Motor neuron (in vitro differentiated cells): ENCODE results near the gene TRIM65. TPM values are rescaled to one million over a fixed set of nuclear protein-coding genes. Genes with fewer than 3 reads are reported as not detected.
A peak's percentile ranks its signal among the peaks of the same experiment; 100 is the strongest.

Experiments used
- ATAC-seq, 8 experiments: fragments of 200-7000 bp; cut with Tn5 transposase; replicated peaks in 6 of 8; 2 replicates each; pipeline ENCODE4 v1.8.0; 2021; ENCODE audit warnings: mild to moderate bottlenecking in 8 of 8, moderate library complexity in 8 of 8
- H3K27ac ChIP-seq, 2 donors: fragments of 250-450 bp; sonication (Bioruptor Pico); 2 replicates each; pipeline ENCODE4 v1.9.0; 2021; ENCODE audit warnings: antibody characterized with exemption in 2 of 2, mild to moderate bottlenecking in 2 of 2, moderate library complexity in 1 of 2
- H3K4me1 ChIP-seq, 2 donors: fragments of 250-450 bp; sonication (Bioruptor Pico); replicated peaks in 1 of 2; 2 replicates each; pipeline ENCODE4 v1.6.1; 2021; ENCODE audit warnings: antibody characterized with exemption in 2 of 2, mild to moderate bottlenecking in 2 of 2, moderate library complexity in 1 of 2
- H3K4me3 ChIP-seq, 5 donors: fragments of 250-450 bp; sonication (Bioruptor Pico); 2 replicates each; pipeline ENCODE4 v1.9.0; 2021; ENCODE audit warnings: antibody characterized with exemption in 5 of 5, mild to moderate bottlenecking in 5 of 5, moderate library complexity in 4 of 5
- WGBS, 10 experiments: fragments of 450-650 bp; shearing (Covaris generic); methylation state at CpG; one replicate each; pipeline ENCODE4 v1.0.0; 2022; 5-methylcytosine and 5-hydroxymethylcytosine counted together
- in situ Hi-C, 9 experiments: fragments of 400-800 bp; cut with MboI; loops; one replicate each; pipeline ENCODE4 v1.15.0; 2021; ENCODE audit warnings: low sequenced_read_pairs in 9 of 9, low pct_unique_long_range_greater_than_20kb in 2 of 9; ENCODE audit not compliant: unreplicated experiment in 9 of 9
- total RNA-seq, 8 experiments: library from RNA; unstranded; fragments of 300-600 nt; gene quantifications; 2 replicates each; pipeline versions ENCODE4 v1.2.3 to v1.2.4, GENCODE V29; 2022

The TRIM65 gene
- total RNA-seq, 8 experiments from 2014 or later: 8.7 to 22.5 (median 13.4) TPM

DNA sequence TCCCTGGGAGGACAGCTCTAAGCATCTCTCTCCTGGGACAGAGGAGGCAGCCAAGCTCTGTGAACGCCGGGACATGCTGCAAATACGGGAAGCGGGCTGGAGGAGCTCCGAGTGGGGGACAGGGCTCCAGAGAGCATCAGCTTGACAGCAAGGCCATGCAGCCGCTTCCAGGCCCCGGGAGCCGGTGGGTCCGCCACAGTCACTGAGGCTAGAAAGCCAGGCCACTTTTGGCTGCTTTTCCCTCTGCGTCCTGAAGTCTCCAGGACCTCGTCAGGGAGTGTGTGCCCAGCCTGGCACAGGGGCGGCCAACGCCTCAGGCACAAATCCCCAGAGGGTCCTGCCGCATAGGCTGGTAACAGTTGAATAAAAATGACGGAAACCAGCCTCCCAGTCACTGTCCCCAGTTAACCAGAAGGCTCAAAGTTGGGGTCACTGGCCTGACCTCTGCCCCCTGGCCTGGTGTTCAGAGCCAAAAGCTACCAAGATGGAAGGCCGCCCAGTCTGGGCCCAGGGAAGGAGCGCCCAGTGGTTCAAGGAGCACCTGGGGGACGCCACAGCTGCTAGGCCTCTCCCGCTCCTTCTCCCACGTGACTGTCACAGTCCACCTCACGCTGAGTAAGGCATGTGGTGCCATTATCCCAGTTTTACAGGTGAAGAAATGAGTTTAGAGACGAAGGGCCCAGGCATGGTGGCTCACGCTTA lies 3.2 kb upstream of the TRIM65 start:
- H3K4me1 ChIP-seq: peaks cover 21 to 25% of the 10 kb centered on the region in 2 donors
- H3K4me3 ChIP-seq: no peak overlapping the region
- in situ Hi-C loops: loop anchor here in 1 of 9 experiments (25.0 kb wide), 1 partner anchor 387 kb away; no protein-coding TSS in a partner anchor
- WGBS, 10 experiments: 80 to 100% (median 90%) methylated on average over 1 to 12 of the region's 23 CpGs; no CpG with 5 or more reads in 1 of the 10 experiments
- no peak for ATAC-seq
- H3K27ac ChIP-seq: no peak overlapping the region

DNA sequence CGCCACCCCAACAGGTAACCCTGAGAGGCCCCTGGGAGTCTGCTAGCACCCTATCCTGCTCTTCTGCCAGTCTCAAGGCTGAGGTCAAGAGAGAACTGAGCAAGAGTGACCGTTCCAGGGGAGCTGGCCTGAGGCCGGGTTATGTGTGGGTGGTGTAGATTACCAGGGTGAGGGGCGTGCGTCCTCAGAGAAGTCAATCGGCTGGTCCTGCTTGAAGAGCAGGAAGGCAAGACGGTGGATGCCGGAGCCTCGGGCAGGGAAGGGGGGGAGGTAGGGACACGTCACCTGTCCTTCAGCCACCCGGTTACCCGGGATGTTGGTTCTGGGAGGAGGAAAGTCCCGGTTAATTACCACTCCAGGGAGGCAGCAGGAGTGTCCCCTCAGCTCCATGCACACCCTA lies 2.6 kb upstream of the TRIM65 start:
- WGBS, 10 experiments: 100% methylated on average over 1 of the region's 13 CpGs; no CpG with 5 or more reads in 9 of the 10 experiments
- Histone ChIP-seq H3K4me3 (no peak overlapping the region), H3K27ac (no peak overlapping the region), H3K4me1 (peaks cover 24 to 30% of the 10 kb centered on the region in 2 donors)
- ATAC-seq: no peak
- in situ Hi-C loops: no loop called here

DNA sequence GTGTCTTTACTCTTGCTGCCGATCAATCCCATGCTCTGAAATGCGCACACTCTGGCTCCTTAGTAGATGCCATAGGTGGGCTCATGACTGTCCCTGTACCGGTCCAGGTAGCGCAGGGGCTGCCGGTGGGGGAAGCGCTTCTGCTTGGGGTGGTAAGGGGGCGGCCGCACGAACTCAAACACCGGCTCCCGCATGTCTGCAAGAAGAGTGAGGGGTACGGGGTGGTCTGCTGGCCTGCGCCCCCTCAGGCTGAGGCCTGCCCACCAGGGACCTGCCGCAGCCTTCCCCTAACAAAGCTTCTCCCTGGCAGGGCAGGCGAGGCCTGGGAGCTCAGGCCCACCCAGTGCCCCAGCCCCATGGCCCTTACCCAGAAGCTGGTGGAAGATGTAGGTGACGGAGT lies 2.0 kb upstream of the TRIM65 start:
- H3K4me1 ChIP-seq: peaks cover 21 to 30% of the 10 kb centered on the region in 2 donors
- H3K27ac ChIP-seq: no peak overlapping the region
- 90% methylated on average over 2 of the region's 16 CpGs; no CpG with 5 or more reads in 9 of the 10 experiments for WGBS, 10 experiments
- ATAC-seq: no peak
- H3K4me3 ChIP-seq: no peak overlapping the region
- in situ Hi-C loops: no loop called here

DNA sequence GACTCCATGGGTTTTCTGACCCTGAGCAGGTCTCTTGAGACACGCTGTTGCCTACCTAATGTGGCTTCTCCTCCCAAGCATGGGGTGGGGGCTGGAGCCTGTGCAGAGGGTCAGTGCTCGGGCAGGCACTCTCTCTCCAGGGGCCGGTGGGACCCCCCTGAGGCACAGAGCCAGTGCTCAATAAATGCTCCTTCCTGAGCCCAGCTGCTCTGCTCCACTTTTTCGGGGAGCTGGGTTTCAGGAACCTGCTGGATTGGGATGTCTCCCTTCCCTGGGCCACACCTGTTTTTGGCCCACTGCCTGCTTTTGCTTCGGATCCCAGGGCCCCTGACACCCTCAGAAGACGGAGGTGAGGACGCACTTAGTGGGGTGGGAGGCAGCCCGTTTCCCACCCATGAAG lies 1.3 kb upstream of the TRIM65 start:
- 80 to 93% (median 91%) methylated on average over 2 to 4 of the region's 8 CpGs; no CpG with 5 or more reads in 5 of the 10 experiments for WGBS, 10 experiments
- ATAC-seq: no peak
- Histone ChIP-seq H3K27ac (no peak overlapping the region), H3K4me3 (no peak overlapping the region), H3K4me1 (peaks cover 18 to 23% of the 10 kb centered on the region in 2 donors)
- in situ Hi-C loops: no loop called here

DNA sequence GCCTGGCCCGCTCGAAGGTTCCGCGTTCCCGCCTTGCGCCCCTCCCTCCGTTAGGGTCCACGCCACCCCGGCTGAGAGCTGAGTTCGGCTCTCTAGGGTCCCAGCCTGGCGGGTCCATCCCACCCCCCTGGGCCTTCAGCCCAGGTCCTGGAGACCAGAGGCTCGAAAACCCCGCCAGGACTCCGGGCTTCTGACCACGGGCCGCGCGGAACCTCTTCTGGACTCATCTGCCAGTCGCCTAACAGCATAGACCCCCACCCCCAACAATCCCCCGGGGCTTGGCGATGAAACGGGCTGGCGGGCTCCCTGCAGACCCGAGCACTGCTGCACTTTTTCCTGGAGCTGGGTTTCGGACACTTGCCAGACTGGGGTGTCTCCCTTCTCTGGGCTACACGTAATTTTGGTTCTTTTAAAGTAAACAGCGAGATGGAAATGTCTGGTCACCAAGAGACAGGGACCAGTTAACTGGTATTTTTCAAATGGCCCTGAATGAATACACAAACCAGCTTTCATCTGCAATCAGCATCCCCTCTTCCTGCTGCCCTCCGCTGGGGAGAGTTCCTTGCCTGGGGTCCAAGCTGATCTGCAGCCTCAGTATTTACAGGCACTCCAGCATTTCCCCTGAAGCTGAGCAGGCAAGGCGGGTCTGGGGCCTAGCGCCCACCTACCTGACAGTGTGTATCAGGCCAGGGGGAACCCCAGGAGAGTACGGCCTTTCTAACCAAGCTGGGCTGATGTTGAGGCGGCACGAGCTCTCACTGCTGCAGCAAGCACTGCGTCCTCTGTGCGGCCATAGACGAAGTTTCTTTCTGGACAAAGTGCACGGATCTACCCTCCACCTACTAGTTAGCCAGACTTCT lies 639 bp upstream of the TRIM65 start:
- H3K4me1 ChIP-seq: peaks cover 18 to 23% of the 10 kb centered on the region in 2 donors
- peak overlapping the region; percentile 43 to 86 (median 58) for H3K4me3 ChIP-seq
- H3K27ac ChIP-seq: peak overlapping the region; percentile 90 to 95
- ATAC-seq: no peak
- in situ Hi-C loops: no loop called here
- WGBS, 10 experiments: 60 to 90% (median 80%) methylated on average over 1 to 16 of the region's 37 CpGs; no CpG with 5 or more reads in 2 of the 10 experiments

DNA sequence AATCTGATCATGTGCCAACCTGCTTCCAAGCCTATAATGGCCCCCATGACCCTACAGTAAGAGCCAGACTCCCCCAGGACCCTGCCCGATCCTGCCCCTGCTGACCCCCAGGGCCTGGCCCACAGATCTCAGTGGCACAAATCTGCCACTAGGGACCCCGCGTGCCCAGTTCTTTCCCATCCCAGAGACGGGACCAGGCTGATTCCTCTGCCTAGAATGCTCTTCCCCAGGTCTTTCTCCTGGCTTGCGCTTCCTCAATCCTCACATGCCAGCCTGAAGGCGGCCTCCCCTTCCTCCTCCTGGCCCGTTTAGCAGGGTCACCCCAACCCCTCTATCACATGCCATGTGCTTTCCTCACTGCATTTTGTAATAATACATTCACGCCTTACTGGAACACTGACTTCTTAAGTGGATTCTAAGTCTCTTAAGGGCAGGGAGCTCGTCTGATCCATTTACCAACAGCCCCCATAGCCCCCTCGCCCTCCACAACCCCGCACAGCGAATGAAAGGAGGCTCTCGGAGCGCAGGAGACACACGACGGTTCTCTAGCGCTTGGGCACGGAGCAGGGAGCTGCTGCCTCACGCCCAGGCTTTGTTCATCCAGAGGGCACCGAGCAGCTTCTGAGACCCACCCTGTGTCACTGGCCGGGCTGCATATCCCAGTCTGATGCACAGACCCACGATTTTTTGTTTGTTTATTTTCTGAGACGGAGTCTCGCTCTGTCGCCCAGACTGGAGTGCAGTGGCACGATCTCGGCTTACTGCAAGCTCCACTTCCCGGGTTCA lies 1.2 kb downstream of the TRIM65 start:
- ATAC-seq: peak in 3 of 8 experiments; percentile 4 to 13 (median 5)
- Histone ChIP-seq H3K4me3 (peak overlapping the region; percentile 43 to 86 (median 58)), H3K4me1 (peaks cover 18 to 23% of the 10 kb centered on the region in 2 donors), H3K27ac (peak overlapping the region; percentile 90 to 95)
- in situ Hi-C loops: no loop called here
- 0 to 80% (median 35%) methylated on average over 1 to 6 of the region's 28 CpGs; no CpG with 5 or more reads in 4 of the 10 experiments for WGBS, 10 experiments

DNA sequence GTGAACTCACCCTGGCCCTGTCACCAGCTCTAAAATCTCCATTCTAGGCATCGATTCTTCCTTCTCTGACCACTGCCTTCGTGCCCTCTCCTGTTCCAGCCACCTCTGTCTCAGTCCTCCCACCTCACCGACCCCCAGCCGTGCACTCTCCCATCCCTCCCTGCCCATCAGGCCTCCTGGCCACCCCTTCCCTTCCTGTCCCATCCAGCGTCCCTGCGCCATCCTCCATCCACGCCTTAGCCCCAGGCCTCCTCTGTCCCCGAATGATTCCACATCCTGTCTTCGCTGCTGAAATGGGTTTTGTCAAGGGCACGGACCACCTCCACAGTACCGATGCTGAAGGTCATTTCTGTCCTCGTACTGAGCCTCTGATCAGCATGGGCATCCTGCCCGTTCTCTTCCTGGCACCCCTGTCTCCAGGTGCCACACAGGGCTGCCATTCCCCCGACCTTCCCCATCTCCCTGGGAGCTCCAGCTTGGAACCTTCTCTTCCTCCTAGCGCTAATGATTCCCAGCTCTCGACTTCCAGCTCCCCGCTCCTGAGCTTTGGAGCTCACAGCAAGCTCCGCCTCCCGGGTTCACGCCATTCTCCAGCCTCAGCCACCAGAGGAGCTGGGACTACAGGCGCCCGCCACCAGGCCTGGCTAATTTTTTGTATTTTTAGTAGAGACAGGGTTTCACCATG lies 2.6 kb downstream of the TRIM65 start:
- ATAC-seq: no peak
- H3K4me1 ChIP-seq: peaks cover 18 to 23% of the 10 kb centered on the region in 2 donors
- in situ Hi-C loops: no loop called here
- no peak overlapping the region for H3K4me3 ChIP-seq
- H3K27ac ChIP-seq: no peak overlapping the region
- WGBS, 10 experiments: 20 to 95% (median 63%) methylated on average over 1 to 8 of the region's 22 CpGs; no CpG with 5 or more reads in 2 of the 10 experiments

DNA sequence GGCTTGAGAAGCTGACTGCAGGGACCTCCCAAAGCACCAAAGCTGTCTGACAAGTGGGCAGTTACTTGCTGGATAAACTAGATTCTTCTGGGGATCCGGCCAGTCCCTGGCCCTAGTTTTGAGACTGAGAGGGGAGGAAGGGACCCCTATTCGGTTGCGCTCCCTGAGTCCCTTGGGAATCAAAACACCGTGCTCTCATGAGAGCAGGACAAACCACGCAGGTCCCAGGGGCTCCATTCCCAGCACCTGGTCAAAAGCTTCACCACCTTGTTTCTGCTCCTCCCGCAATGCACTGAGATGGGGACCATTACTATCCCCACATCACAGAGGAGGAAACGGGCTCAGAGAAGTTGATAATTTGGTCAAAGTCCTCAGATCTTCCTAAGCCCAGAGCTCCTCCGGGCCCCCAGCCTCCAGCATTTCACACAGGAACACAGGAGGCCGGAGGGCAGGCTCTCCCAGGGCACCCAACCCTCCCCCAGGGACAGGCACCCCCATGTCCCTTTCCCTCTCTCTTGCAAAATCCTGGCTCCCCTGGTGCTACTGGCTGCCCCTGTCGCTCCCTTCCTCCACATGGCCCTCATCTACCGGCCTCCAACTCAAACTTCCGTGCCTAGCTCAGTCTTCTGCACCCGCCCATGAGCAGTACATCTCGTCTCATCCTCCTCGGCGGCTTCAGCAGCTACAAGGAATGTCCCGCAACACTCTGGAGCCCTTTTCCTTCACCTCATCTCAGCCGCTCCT lies 3.3 kb downstream of the TRIM65 start:
- no peak overlapping the region for H3K27ac ChIP-seq
- WGBS, 10 experiments: 68 to 100% (median 83%) methylated on average over 1 to 8 of the region's 18 CpGs; no CpG with 5 or more reads in 3 of the 10 experiments
- peaks cover 18 to 23% of the 10 kb centered on the region in 2 donors for H3K4me1 ChIP-seq
- no peak overlapping the region for H3K4me3 ChIP-seq
- in situ Hi-C loops: no loop called here
- no peak for ATAC-seq

DNA sequence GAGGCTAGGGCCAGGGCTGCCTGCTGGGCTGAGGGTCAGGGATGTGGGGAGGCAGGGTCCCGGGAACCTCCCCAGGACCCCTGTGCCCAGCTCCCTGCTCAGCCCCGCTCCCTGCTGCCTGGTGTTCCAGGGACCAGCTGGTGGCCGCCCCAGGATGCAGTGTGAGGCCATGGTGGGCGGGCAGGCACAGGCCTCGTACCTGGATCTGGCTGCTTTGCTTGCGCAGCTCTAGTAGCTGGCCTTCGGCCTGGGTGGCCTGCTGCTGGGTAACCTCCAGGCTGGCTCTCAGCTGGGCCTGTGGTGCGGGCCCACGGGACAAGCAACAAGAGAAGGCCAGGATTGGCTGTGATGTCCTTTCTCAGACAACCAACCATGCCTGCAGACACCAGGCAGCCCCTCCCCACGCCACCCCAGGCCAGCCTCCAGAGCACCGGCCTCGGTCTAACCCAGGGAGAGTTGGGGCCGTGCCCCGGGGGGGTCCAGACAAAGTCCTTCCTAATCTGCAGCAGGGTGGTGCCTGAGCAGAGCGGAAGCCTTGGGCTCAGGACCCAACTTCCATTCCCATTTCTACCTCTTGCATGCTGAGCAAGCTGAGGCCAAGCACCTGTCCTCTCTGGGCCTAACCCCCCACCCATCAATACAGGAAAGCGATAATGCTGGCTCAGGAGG lies 4.1 kb downstream of the TRIM65 start:
- in situ Hi-C loops: no loop called here
- Histone ChIP-seq H3K27ac (no peak overlapping the region), H3K4me3 (no peak overlapping the region), H3K4me1 (peaks cover 18 to 23% of the 10 kb centered on the region in 2 donors)
- no peak for ATAC-seq
- 96 to 100% (median 100%) methylated on average over 1 to 5 of the region's 16 CpGs; no CpG with 5 or more reads in 6 of the 10 experiments for WGBS, 10 experiments

DNA sequence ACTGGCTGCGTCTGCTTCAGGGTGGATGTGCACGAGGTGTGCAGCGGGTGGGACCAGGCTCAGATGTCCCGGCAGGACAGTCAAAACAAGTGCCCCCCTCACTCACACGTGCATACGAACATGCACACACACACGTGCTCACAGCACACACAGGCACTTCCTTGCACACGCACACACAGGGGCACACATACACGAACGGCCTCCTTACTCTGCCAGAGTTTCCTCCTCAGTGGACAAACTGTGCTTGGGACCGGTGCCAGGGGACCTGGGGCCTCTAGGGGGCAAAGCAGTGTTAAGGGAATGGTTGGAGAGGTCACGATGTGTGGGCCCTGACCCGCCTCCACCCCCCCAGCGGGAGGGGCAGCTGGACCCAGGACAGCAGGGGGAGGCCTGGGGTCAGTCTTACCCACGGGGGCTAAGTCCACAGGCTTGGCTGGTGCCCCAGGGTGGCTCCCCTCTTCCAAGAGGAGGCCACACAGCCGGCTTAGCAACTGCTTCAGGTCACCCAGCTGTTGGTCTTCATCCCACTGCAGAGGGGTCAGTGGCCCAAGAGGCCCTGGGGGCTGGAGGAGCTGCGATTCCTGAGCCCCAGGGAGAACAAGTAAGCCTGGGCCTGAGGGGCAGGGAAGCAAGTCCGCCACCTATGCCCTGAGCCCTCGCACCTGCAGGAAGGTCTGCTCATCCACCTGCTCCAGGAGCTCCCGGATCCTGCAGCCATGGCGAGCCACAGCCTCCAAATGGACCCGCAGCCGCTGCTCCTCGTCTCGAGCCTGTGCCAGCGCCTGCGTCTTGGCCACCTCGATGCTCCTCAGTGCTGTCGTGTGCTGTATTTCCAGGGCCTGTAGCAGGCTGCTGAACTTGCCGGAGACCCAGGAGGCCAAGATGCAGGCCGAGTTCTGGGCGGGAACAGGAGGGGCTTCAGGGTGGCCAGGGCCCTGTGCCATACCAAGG lies 4.9 kb downstream of the TRIM65 start:
- no peak for ATAC-seq
- no peak overlapping the region for H3K4me3 ChIP-seq
- 78 to 100% (median 93%) methylated on average over 1 to 5 of the region's 32 CpGs; no CpG with 5 or more reads in 5 of the 10 experiments for WGBS, 10 experiments
- H3K4me1 ChIP-seq: peaks cover 11 to 17% of the 10 kb centered on the region in 2 donors
- in situ Hi-C loops: no loop called here
- no peak overlapping the region for H3K27ac ChIP-seq
